ENCODE measurements around the gene CTDP1. TPM values are rescaled to one million over a fixed set of nuclear protein-coding genes. Genes with fewer than 3 reads are reported as not detected.

Gene CTDP1
- total RNA-seq, 4 donors from 2014 or later: 18.1 to 40.5 (median 25.7) TPM

DNA sequence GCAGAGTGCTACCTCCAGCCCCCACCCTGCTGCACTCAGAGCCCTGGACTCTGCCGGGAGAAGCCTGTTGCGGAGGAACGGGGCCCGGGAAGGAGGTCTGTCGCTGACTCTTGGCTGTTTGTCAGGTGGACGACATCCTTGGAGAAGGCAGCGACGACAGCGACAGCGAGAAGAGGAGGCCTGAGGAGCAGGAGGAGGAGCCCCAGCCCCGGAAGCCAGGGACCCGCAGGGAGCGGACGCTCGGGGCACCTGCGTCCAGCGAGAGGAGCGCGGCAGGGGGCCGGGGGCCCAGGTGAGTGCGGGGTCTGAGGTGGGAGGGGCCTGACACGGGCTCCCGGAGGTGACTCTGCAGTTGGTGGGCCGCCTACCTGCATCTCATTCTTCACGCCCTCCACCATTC lies 56.6 kb downstream of the CTDP1 start:
- Histone ChIP-seq H3K36me3 (peaks cover 0 to 95% (median 9%) of the 10 kb centered on the region in 3 donors), H3K4me3 (no peak overlapping the region), H3K27me3 (no peaks in the 10 kb centered on the region), H3K27ac (no peak overlapping the region), H3K9me3 (peaks cover 0 to 26% (median 0%) of the 10 kb centered on the region in 4 donors), H3K4me1 (peaks cover 0 to 13% (median 0%) of the 10 kb centered on the region in 4 donors)
- no peak for TF ChIP-seq POLR2A (IDR thresholded peaks at IDR 0.05)
- TF ChIP-seq, protein P1, sequence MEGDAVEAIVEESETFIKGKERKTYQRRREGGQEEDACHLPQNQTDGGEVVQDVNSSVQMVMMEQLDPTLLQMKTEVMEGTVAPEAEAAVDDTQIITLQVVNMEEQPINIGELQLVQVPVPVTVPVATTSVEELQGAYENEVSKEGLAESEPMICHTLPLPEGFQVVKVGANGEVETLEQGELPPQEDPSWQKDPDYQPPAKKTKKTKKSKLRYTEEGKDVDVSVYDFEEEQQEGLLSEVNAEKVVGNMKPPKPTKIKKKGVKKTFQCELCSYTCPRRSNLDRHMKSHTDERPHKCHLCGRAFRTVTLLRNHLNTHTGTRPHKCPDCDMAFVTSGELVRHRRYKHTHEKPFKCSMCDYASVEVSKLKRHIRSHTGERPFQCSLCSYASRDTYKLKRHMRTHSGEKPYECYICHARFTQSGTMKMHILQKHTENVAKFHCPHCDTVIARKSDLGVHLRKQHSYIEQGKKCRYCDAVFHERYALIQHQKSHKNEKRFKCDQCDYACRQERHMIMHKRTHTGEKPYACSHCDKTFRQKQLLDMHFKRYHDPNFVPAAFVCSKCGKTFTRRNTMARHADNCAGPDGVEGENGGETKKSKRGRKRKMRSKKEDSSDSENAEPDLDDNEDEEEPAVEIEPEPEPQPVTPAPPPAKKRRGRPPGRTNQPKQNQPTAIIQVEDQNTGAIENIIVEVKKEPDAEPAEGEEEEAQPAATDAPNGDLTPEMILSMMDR (IDR thresholded peaks at IDR 0.05): no peak
- no peak for TF ChIP-seq EP300 (IDR thresholded peaks at IDR 0.05)
- DNase-seq (ENCODE audit: low spot score in 2 of 2): no peak
- 96% methylated on average over 25 of the region's 25 CpGs for WGBS, 2 donors

DNA sequence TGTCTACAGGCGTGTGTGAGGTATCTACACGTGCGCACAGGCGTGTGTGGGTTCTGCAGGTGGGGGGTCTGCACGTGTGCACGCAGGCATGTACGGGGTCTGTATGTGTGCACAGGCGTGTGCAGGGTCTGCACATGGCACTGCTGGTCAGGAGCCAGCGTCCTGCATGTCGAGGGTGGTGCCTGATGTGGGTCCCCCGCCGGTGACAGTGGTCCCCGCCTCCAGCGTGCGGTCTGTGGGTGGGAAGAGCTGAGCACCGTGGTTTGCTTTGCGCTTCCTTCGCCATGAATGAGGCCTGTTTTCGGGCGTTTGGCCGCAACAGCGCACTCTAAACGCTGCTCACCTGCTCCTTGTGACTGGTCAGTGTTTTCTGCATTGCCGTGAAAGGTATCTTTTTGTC lies 57.2 kb downstream of the CTDP1 start:
- Histone ChIP-seq H3K9me3 (peaks cover 0 to 20% (median 0%) of the 10 kb centered on the region in 4 donors), H3K27me3 (no peaks in the 10 kb centered on the region), H3K4me3 (no peak overlapping the region), H3K36me3 (peaks cover 0 to 95% (median 2%) of the 10 kb centered on the region in 3 donors), H3K4me1 (peaks cover 0 to 13% (median 0%) of the 10 kb centered on the region in 4 donors), H3K27ac (no peak overlapping the region)
- no peak for DNase-seq (ENCODE audit: low spot score in 2 of 2)
- 92 to 93% methylated on average over 24 of the region's 24 CpGs for WGBS, 2 donors
- TF ChIP-seq, protein P1 (IDR thresholded peaks at IDR 0.05): no peak
- no peak for TF ChIP-seq EP300 (IDR thresholded peaks at IDR 0.05)
- no peak for TF ChIP-seq POLR2A (IDR thresholded peaks at IDR 0.05)

DNA sequence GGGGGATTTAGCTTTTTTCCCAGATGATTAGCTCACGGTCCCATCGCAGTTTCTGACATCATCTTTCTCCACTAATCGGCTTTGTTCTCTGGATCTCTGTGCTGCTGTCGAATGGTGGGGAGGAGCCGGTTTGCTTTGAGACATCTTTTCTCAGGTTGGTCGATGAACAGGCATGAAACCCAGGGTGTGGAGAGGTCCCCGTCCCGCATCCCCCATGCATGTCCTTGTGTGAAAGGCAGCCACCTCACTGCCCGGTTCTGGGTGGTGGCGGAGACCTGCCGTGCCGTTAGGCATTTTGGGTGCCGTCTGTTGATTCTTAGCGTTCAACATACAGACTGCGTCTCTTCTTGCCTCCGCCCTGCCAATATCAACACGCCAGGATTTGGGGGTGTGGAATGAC lies 57.8 kb downstream of the CTDP1 start:
- no peak overlapping the region for H3K27ac ChIP-seq
- no peaks in the 10 kb centered on the region for H3K27me3 ChIP-seq
- peaks cover 0 to 97% (median 0%) of the 10 kb centered on the region in 3 donors for H3K36me3 ChIP-seq
- peaks cover 0 to 16% (median 0%) of the 10 kb centered on the region in 4 donors for H3K9me3 ChIP-seq
- peaks cover 0 to 13% (median 0%) of the 10 kb centered on the region in 4 donors for H3K4me1 ChIP-seq
- no peak for TF ChIP-seq EP300 (IDR thresholded peaks at IDR 0.05)
- TF ChIP-seq, protein P1 (IDR thresholded peaks at IDR 0.05): no peak
- no peak for TF ChIP-seq POLR2A (IDR thresholded peaks at IDR 0.05)
- no peak for DNase-seq (ENCODE audit: low spot score in 2 of 2)
- no peak overlapping the region for H3K4me3 ChIP-seq
- WGBS, 2 donors: 90 to 94% methylated on average over 17 of the region's 17 CpGs

DNA sequence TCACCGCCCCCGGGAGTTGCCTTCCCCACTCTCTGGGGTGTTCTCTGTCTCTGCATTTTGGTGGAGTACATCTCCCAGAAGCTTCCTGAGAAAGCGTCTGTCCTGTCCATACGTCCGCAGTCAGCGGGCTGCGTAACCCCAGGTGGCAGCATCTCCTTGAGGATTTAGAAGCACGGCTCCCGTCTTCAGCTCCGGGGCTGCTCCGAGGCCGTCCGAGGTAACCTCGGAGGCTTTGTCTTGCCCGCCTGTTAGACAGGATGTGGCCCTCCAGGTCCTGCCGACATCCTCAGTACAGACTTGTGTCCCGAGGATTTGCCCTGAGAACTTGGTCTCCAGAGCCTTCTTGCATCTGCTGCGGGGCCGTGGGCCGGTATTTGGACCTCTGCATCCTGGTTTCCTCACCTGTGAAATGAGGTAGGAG lies 58.4 kb downstream of the CTDP1 start:
- no peak overlapping the region for H3K4me3 ChIP-seq
- no peaks in the 10 kb centered on the region for H3K27me3 ChIP-seq
- H3K9me3 ChIP-seq: peaks cover 0 to 10% (median 0%) of the 10 kb centered on the region in 4 donors
- peak overlapping the region in 2 of 4 donors; percentile 55 for H3K27ac ChIP-seq
- TF ChIP-seq, protein P1 (IDR thresholded peaks at IDR 0.05): no peak
- no peak for TF ChIP-seq POLR2A (IDR thresholded peaks at IDR 0.05)
- peaks cover 0 to 97% (median 0%) of the 10 kb centered on the region in 3 donors for H3K36me3 ChIP-seq
- H3K4me1 ChIP-seq: peaks cover 0 to 13% (median 0%) of the 10 kb centered on the region in 4 donors
- 66 to 72% methylated on average over 20 of the region's 20 CpGs for WGBS, 2 donors
- DNase-seq (ENCODE audit: low spot score in 2 of 2): no peak

DNA sequence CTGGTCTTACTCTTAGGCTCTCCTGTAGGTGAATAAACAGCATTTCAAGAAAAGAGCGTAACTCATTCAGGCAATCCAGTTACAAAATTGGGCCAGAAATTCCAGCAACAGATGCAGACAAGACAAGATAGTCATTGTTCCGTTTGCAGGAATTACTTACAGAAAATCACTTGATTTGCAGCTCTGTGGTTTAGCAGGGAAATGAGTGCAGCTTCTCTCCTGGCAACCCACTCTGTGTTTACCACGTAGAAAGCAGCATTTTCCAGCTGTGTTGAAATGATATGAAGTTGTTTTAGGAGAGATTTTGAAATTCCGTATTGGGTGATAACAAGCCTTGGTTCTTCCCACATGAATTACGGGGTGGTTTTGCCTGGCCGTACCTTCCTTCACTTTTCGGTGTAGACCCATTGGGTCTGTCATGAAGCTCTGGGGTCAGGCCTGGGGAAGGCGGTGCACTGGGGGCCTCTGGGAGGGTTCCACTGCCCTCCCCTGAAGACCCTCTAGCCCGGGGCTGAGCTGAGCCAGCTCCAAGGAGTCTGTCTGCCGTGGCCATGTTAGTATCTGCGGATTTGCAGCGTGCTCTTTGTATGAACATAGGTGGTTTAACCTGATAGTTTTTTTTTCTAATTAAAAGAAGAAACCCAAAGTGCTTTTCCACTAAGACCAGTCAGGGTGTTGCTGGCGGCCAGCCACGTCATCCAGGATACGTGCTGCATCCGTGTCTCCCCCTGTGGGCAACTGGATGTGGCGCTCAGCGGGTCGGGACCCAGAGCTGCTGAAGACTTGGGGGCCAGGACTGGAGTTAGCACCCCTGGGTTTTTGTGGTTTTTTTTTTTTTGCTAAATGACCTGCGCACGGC lies 59.2 kb downstream of the CTDP1 start:
- TF ChIP-seq, protein P1 (IDR thresholded peaks at IDR 0.05): no peak
- TF ChIP-seq POLR2A (IDR thresholded peaks at IDR 0.05): no peak
- TF ChIP-seq EP300 (IDR thresholded peaks at IDR 0.05): peak in 1 of 2 donors; percentile 49
- Histone ChIP-seq H3K27ac (peak overlapping the region in 2 of 4 donors; percentile 55), H3K36me3 (peaks cover 0 to 97% (median 0%) of the 10 kb centered on the region in 3 donors), H3K4me3 (no peak overlapping the region), H3K27me3 (no peaks in the 10 kb centered on the region), H3K9me3 (peaks cover 0 to 5% (median 0%) of the 10 kb centered on the region in 4 donors), H3K4me1 (peaks cover 0 to 13% (median 0%) of the 10 kb centered on the region in 4 donors)
- DNase-seq (ENCODE audit: low spot score in 2 of 2): peak in 1 of 2 donors; percentile 31
- 63% methylated on average over 21 of the region's 21 CpGs for WGBS, 2 donors

Data from tibial nerve (tissue), 4 donors.